ENCODE data around the gene SEC14L3. TPM values are rescaled to one million over a fixed set of nuclear protein-coding genes. Genes with fewer than 3 reads are reported as not detected.

SEC14L3 gene
- polyA plus RNA-seq, 3 donors, result not detected

DNA sequence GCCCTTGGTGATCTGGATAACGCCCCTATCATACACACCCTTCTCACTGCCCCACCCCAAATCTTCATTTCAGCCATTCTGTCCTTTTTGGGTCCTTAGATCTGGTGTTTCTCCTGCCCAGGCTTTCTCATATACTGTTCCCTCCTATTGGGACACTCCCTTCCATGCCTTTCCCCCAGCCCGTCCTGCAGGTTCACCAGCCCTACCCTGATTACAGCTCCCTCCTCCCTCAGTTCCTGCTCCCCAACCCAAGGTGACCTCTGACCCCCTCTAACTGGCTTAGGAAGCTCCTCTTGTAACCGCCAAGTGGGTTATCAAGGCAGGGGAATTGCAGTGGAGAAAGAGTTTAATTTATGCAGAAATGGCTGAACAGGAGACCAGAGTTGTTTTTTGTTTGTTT, 33.3 kb downstream of the SEC14L3 start:
- Histone ChIP-seq H4K20me1 (ENCODE audit: insufficient read depth, low read length) (no peaks in the 10 kb centered on the region), H3K27me3 (ENCODE audit: control insufficient read depth in 2 of 2, insufficient read depth in 2 of 2, low read length in 2 of 2) (peaks cover 12 to 38% of the 10 kb centered on the region in 2 donors), H3K9me3 (replicated peaks in 1 of 2; ENCODE audit: control insufficient read depth in 1 of 2, insufficient read depth in 1 of 2, low read length in 2 of 2) (peaks cover 7 to 13% of the 10 kb centered on the region in 2 donors), H3K4me2 (replicated peaks; ENCODE audit: extremely low read depth, low read length, poor library complexity, severe bottlenecking) (no peak overlapping the region), H3K4me3 (replicated peaks in 1 of 3; ENCODE audit: low read depth in 2 of 3, low read length in 3 of 3) (no peak overlapping the region), H3K36me3 (replicated peaks in 1 of 2; ENCODE audit: control insufficient read depth in 1 of 2, insufficient read depth in 2 of 2, low read length in 2 of 2) (no peaks in the 10 kb centered on the region), H3K9ac (ENCODE audit: insufficient read depth, low read length, poor library complexity, severe bottlenecking) (no peak overlapping the region), H3K79me2 (ENCODE audit: insufficient read depth, low read length) (no peaks in the 10 kb centered on the region), H2AFZ (ENCODE audit: insufficient read depth, low read depth, low read length, poor library complexity, severe bottlenecking) (no peak overlapping the region), H3K4me1 (ENCODE audit: control insufficient read depth in 1 of 2, insufficient read depth in 2 of 2, low read length in 2 of 2) (peaks cover 19% of the 10 kb centered on the region in 2 donors), H3K27ac (ENCODE audit: low read depth in 1 of 2, low read length in 2 of 2) (no peak overlapping the region)
- Mint-ChIP-seq H3K27me3 (ENCODE audit: low read depth in 3 of 3) (peaks cover 52 to 65% (median 54%) of the 10 kb centered on the region in 3 donors), H3K27ac (peak overlapping the region in 2 of 7 donors; percentile 2 to 13), H3K4me1 (peaks cover 28% of the 10 kb centered on the region), H3K36me3 (peaks cover 0 to 3% of the 10 kb centered on the region in 2 donors), H3K4me3 (peak overlapping the region in 1 of 2 donors; percentile 5), H3K9me3 (peaks cover 7 to 26% (median 17%) of the 10 kb centered on the region in 7 donors)
- WGBS (ENCODE audit: insufficient coverage), result 91% methylated on average over 2 of the region's 3 CpGs
- no peak for DNase-seq
- no peak for TF ChIP-seq CTCF (IDR thresholded peaks at IDR 0.05)
- intact Hi-C loops (cut with micrococcal nuclease), result no loop called here

DNA sequence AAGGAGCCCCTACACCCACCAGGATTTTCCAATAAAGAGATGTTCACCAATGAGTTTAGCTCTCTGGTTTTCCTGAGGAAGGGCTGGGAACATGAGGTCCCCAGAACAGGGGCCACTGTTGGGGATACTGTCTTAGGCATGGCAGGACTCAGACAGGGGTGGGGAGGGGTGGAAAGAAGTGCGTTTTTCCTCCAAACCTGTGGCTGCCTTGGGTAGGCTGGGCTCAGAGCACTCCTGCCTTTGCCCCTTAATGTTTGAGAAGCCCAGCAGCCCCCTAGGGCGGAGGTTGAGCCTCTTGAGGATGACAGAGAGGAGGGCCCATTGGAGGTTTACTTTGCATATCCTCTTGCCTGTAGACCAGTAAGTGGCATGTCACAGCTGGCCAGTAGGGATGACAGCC, 35.6 kb downstream of the SEC14L3 start:
- no peak overlapping the region for H3K9ac ChIP-seq (ENCODE audit: insufficient read depth, low read length, poor library complexity, severe bottlenecking)
- peaks cover 32 to 44% (median 38%) of the 10 kb centered on the region in 3 donors for H3K27me3 Mint-ChIP-seq (ENCODE audit: low read depth in 3 of 3)
- H3K27me3 ChIP-seq (ENCODE audit: control insufficient read depth in 2 of 2, insufficient read depth in 2 of 2, low read length in 2 of 2), result peaks cover 9 to 29% of the 10 kb centered on the region in 2 donors
- no peak overlapping the region for H3K4me3 Mint-ChIP-seq
- DNase-seq, result no peak
- H3K27ac ChIP-seq (ENCODE audit: low read depth in 1 of 2, low read length in 2 of 2), result no peak overlapping the region
- H3K9me3 Mint-ChIP-seq, result peaks cover 7 to 19% (median 10%) of the 10 kb centered on the region in 7 donors
- H2AFZ ChIP-seq (ENCODE audit: insufficient read depth, low read depth, low read length, poor library complexity, severe bottlenecking), result no peak overlapping the region
- H3K4me2 ChIP-seq (replicated peaks; ENCODE audit: extremely low read depth, low read length, poor library complexity, severe bottlenecking), result no peak overlapping the region
- no peaks in the 10 kb centered on the region for H3K36me3 ChIP-seq (replicated peaks in 1 of 2; ENCODE audit: control insufficient read depth in 1 of 2, insufficient read depth in 2 of 2, low read length in 2 of 2)
- WGBS (ENCODE audit: insufficient coverage), result 100% methylated on average over 2 of the region's 2 CpGs
- H3K4me1 ChIP-seq (ENCODE audit: control insufficient read depth in 1 of 2, insufficient read depth in 2 of 2, low read length in 2 of 2), result peaks cover 5 to 6% of the 10 kb centered on the region in 2 donors
- no peaks in the 10 kb centered on the region for H4K20me1 ChIP-seq (ENCODE audit: insufficient read depth, low read length)
- H3K36me3 Mint-ChIP-seq, result peaks cover 0 to 3% of the 10 kb centered on the region in 2 donors
- H3K4me1 Mint-ChIP-seq, result peaks cover 12% of the 10 kb centered on the region
- no peak for TF ChIP-seq CTCF (IDR thresholded peaks at IDR 0.05)
- intact Hi-C loops (cut with micrococcal nuclease), result no loop called here
- H3K9me3 ChIP-seq (replicated peaks in 1 of 2; ENCODE audit: control insufficient read depth in 1 of 2, insufficient read depth in 1 of 2, low read length in 2 of 2), result peaks cover 7 to 13% of the 10 kb centered on the region in 2 donors
- H3K4me3 ChIP-seq (replicated peaks in 1 of 3; ENCODE audit: low read depth in 2 of 3, low read length in 3 of 3), result no peak overlapping the region
- no peaks in the 10 kb centered on the region for H3K79me2 ChIP-seq (ENCODE audit: insufficient read depth, low read length)
- peak overlapping the region in 2 of 7 donors; percentile 8 to 40 for H3K27ac Mint-ChIP-seq
